HG03520 (cell line): ENCODE measurements around the gene TMED8.
A peak's percentile ranks its signal among the peaks of the same experiment; 100 is the strongest.
"Not testable (repeated sequence)": the region's sequence is repeated elsewhere in the genome, so short reads cannot be mapped to it uniquely, and the experiment has no call there.

Experiments used
- ATAC-seq: cut with Tn5 transposase; IDR thresholded peaks from one replicate; pipeline ENCODE4 v1.9.1; 2021; ENCODE audit warnings: mild to moderate bottlenecking, moderate library complexity; ENCODE audit not compliant: unreplicated experiment

The TMED8 gene

GRCh38 chr14:77376771-77377501 is at the start of gene TMED8, which contains the start of gene SAMD15:
TMED8 (minus strand) TSS chr14:77377094; CDS start chr14:77377053, 41 bp downstream.
SAMD15 (plus strand) TSS chr14:77377379; CDS start chr14:77377419, 40 bp downstream.
- peak; percentile 90 for ATAC-seq

DNA sequence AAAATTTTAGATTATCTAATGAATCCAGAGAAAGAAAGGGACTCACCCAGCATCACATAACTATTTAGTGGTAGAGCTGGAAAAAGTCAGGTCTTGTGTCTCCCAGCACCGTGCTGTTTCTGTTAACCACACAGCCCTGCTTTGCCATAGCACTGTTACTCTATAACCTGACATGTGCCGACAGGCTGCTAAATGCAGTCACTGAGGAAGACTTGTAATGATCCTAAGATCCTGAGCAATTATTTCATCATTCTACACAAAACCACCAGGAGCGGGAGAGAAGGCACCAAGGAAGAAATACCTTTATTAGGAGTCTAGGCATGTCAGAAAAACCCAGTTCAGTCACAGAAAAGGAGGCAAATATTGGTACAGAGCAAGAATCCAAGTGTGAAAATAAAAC is 49.5 kb upstream of the TMED8 start:
- ATAC-seq, result no peak

GRCh38 chr14:77424862-77425261 is 48.0 kb upstream of the TMED8 start:
- ATAC-seq, result no peak

DNA sequence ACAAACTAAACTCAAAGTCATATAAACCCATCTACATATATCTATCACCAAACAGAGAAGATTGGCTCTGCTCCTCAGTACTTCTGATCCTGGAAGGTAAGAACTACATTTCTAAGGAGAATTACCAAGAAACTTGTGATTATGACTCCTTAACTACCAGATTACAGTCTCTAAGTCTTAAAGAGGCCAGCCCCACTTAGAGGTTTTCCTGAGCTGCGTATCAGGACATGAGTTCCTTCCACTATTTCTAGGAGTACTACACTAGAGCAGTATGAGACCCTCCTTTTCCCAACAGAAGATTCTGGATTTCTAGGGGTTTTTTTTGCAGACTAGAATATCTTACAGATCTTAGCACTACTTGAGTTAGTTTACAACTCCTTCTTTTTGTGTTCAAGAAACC is 46.5 kb upstream of the TMED8 start, which contains the start of gene NOXRED1:
Gene NOXRED1, minus strand, starts transcription at position 101 of the 400 bp plus-strand sequence. CDS start 634 bp downstream, outside the sequence.
- ATAC-seq, result no peak

DNA sequence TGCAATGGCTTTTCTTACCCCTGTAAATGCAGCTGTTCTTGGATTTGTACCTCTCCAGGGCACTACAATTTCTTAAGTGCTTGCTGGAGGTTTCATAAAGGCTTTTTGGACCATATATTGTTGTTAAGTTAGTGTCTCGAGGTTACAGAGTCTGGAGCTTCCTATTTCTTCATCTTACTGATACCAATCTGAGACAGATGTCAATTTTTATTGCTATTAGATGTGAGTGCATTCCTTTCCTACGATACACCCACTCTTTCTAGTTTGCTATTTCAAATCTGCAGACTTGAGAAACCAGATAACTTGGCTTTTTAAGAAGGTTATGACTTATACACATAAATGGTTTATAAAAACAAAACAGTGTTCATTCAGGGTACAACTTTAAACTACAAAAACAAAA is 44.3 kb upstream of the TMED8 start:
- ATAC-seq, result no peak

DNA sequence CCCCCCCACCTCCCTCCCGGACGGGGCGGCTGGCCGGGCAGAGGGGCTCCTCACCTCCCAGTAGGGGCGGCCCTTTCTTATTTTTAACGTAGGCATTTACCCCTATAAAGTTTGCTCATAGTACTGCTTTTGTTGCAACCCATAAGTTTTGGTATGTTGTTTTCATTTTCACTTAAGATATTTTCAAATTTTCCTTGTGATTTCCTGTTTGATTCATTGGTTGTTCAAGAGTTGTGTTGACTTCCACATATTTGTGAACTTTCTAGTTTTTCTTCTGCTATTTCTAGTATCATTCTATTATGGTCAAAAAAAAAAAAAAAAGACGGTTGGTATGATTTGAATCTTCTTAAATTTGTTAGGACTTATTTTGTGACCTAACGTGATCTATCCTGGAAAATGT is 39.9 kb upstream of the TMED8 start:
- no peak for ATAC-seq

GRCh38 chr14:77416098-77416497 is 39.2 kb upstream of the TMED8 start:
- not testable (repeated sequence) for ATAC-seq

- not testable (repeated sequence) for ATAC-seq
Measured at GRCh38 chr14:77415403-77416030, 38.6 kb upstream of the TMED8 start.

DNA sequence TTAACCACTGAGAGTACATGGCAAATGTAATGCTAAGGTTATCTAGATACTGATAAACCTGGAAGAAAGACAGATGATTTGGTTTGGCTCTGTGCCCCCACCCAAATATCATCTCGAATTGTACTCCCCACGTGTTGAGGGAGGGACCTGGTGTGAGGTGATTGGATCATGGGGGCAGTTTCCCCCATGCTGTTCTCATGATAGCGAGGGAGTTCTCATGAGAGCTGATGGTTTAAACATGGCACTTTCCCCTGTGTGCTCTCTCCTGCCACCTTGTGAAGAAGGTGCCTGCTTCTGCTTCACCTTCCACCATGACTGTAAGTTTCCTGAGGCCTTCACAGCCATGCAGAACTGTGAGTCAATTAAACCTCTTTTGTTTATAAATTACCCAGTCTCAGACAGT is 32.2 kb upstream of the TMED8 start:
- ATAC-seq, result no peak

DNA sequence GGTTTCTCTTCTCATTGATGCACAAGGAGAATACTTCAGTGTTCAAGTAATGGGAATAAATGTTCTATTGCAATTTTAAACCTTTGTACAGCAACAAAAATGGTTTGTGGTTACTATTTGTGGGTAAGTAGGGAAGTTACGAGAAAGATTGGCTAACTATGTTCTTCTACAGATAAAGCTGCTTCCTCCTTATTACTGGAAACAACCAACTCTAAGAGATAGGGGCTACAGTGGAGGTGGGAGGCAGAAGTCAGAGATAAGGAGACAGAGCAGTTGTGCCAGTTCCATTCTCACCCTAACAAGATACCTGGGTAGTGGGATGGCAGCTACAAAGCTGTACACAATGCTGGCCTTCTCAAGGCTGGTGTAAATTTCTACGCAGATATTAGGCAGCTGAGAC is 30.3 kb upstream of the TMED8 start:
- ATAC-seq, result no peak

DNA sequence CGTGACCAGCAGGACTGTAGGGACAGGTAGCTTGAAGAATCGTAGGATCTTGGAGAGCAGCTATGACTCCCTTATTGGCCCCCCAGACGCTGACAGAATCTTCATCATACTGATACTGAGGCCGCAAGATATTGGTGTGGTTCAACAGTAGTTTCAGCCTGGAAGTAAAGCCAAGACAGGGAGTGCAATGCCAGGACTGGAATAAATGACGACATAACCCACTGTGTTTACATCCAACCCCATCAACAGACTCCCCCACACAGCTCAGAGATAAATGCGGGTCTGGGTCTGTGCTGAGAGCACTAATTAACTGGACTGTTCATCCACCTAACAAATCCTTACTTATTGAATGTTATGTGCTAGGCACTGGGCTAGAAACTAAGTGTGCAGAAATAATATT is 29.8 kb upstream of the TMED8 start:
- ATAC-seq, result no peak

DNA sequence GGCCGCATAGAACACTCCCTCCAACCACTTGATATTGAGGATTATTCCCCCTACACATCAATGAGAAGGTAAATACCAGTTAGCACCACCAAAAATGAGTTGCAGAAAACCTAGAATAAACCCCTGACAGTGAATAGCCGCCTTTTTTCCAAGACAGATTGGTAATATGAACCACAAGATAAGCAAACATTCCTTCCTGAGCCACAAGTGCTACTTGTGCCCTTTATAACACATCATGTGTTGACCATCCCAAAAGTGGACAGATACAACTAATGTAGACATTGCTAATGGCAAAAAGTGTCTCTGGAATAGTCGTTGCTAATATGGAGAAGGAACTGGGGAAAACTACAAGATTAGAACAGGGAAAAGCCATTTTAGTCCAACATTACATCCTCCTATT is 29.2 kb upstream of the TMED8 start:
- no peak for ATAC-seq

DNA sequence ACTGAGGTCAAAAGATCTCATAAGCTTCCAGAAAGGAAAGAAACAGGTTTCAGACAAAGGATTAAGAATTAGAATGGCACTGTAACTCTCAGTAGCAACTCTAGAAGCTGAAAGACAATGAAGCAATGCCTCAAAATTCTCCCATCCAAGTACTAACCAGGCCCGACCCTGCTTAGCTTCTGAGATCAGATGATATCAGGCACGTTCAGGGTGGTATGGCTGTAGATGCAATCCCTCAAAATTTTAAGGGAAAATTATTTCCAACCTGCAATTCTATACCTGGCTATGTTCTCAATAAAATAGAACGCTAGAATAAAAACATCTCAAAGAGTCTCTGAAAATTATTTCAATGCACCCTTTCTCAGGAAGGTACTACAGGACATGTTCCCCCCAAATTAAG is 26.9 kb upstream of the TMED8 start:
- ATAC-seq, result no peak

- ATAC-seq, result no peak
Measured at GRCh38 chr14:77400216-77400615, 23.3 kb upstream of the TMED8 start.

DNA sequence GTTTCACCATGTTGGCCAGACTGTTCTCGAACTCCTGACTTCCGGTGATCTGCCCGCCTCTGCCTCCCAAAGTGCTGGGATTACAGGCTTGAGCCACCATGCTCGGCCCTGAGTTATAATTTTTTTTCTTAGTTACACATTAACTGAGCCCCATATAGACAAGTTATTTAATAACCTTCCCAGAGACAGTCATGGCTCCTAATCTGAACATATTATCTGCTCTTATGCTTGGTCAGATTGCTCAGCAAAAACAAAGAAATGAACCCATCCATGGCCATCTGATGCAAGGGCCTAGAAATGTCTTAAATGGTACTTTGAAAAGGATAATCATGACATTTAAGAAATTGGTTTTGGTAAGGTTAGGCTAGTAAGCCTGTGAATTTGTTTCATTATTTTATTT is 13.3 kb upstream of the TMED8 start:
- ATAC-seq, result no peak

- ATAC-seq, result no peak
Measured at GRCh38 chr14:77378701-77379100, 1.8 kb upstream of the TMED8 start.

- no peak for ATAC-seq
Measured at GRCh38 chr14:77377502-77377844, 579 bp upstream of the TMED8 start.

- peak; percentile 13 for ATAC-seq
Measured at GRCh38 chr14:77375973-77376770, 722 bp downstream of the TMED8 start.

- ATAC-seq, result no peak
Measured at GRCh38 chr14:77375164-77375950, 1.5 kb downstream of the TMED8 start.

- no peak for ATAC-seq
Measured at GRCh38 chr14:77372304-77372841, 4.5 kb downstream of the TMED8 start.

DNA sequence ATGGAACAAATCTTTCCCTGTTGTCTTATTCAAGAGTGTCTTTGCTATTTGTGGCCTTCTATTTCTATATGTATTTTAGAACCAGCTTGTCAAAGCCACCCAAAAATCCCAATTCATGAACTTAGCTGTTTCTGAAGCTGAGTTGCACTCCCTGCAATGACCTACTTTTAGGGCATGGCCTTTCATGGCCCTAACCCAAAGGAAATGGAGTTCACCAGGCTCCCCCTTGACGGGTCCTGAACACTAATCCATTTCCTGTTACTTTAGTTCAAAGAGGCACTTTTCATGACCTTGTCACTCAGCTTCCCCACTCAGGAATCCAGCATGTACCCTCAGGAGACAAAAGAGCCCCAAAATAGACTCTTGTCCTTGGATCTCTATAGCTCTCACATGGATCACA is 7.6 kb downstream of the TMED8 start:
- ATAC-seq, result no peak
